Endothelial cell of umbilical vein (primary cell): ENCODE measurements around the gene RGPD6.
"Not testable (repeated sequence)": the region's sequence is repeated elsewhere in the genome, so short reads cannot be mapped to it uniquely, and the experiment has no call there.

ENCODE experiments used
- CTCF ChIP-seq, 2 donors: IDR thresholded peaks; 1 replicate in 1 of 2; 2 replicates in 1 of 2; pipeline ENCODE4 v1.5.1; 2011; ENCODE audit warnings: low read length in 2 of 2, mild to moderate bottlenecking in 2 of 2, moderate library complexity in 2 of 2, control low read depth in 1 of 2, inconsistent platforms in 1 of 2, low read depth in 1 of 2; ENCODE audit not compliant: insufficient read depth in 1 of 2; ENCODE audit errors: extremely low read depth in 1 of 2
- EZH2 ChIP-seq: IDR thresholded peaks from 2 replicates; pipeline ENCODE4 v1.6.1; 2012; ENCODE audit warnings: borderline replicate concordance, low read depth, mild to moderate bottlenecking, moderate library complexity, low read length, inconsistent platforms; ENCODE audit not compliant: severe bottlenecking
- MAX ChIP-seq: IDR thresholded peaks from 2 replicates; pipeline ENCODE4 v1.6.1; 2011; ENCODE audit not compliant: insufficient read depth, insufficient read length
- POLR2A ChIP-seq: IDR thresholded peaks from 2 replicates; pipeline ENCODE4 v1.6.1; 2012; ENCODE audit warnings: low read depth, mild to moderate bottlenecking, control low read depth, low read length
- POLR2AphosphoS5 ChIP-seq: IDR thresholded peaks from 2 replicates; pipeline ENCODE4 v1.6.1; 2012; ENCODE audit warnings: low read depth, mild to moderate bottlenecking, control low read depth, low read length, moderate library complexity; ENCODE audit not compliant: insufficient read depth

- not testable (repeated sequence) for TF ChIP-seq CTCF (IDR thresholded peaks at IDR 0.05; ENCODE audit: extremely low read depth in 1 of 2, insufficient read depth in 1 of 2, low read depth in 1 of 2, low read length in 2 of 2); POLR2AphosphoS5; MAX; EZH2; POLR2A
Observed at GRCh38 chr2:110494488-110494887, 82.5 kb downstream of the RGPD6 start.
